Measurements from ENCODE around the gene MPPE1.

GRCh38 chr18:11861583-11862288, 46.4 kb downstream of the MPPE1 start:
- no peak for TF ChIP-seq EP300 (IDR thresholded peaks at IDR 0.05)
- TF ChIP-seq CTCF (IDR thresholded peaks at IDR 0.05), result no peak
- TF ChIP-seq POLR2AphosphoS5 (IDR thresholded peaks at IDR 0.05), result no peak

All from upper lobe of left lung (tissue), 4 donors.